K562 (cell line): ENCODE data around the gene RIPPLY3. TPM values are rescaled to one million over a fixed set of nuclear protein-coding genes. Genes with fewer than 3 reads are reported as not detected.

Experiments
- ARID1B ChIP-seq: fragments of 450-650 bp; IDR thresholded peaks from 2 replicates; pipeline ENCODE4 v1.6.1; 2016; ENCODE audit warnings: antibody characterized with exemption, mild to moderate bottlenecking, inconsistent platforms
- CHD4 ChIP-seq: fragments of 200-600 bp; sonication (generic); IDR thresholded peaks from 3 replicates; pipeline ENCODE4 v1.6.1; 2012; ENCODE audit warnings: low read depth, mild to moderate bottlenecking, mixed read lengths, low read length, inconsistent platforms; ENCODE audit not compliant: insufficient read depth, insufficient replicate concordance, poor library complexity, severe bottlenecking
- FOXK2 ChIP-seq, 2 experiments: fragments of 450-650 bp; IDR thresholded peaks in 1 of 2; conservative IDR thresholded peaks in 1 of 2; 2 replicates each; pipeline ENCODE4 v1.6.1; 2016; ENCODE audit warnings: low read depth in 2 of 2, mild to moderate bottlenecking in 1 of 2
- HBP1 ChIP-seq: fragments of 450-650 bp; formaldehyde crosslinking; IDR thresholded peaks from 2 replicates; pipeline ENCODE4 v1.4.0; 2022; ENCODE audit warnings: missing genetic modification characterization
- HDAC2 ChIP-seq: fragments of 450-650 bp; IDR thresholded peaks from 2 replicates; pipeline ENCODE4 v1.6.1; 2016; ENCODE audit warnings: mild to moderate bottlenecking
- NFRKB ChIP-seq: fragments of 450-650 bp; IDR thresholded peaks from 2 replicates; pipeline ENCODE4 v1.6.1; 2016; ENCODE audit warnings: low read depth
- NR3C1 ChIP-seq: sonication (generic); formaldehyde crosslinking; IDR thresholded peaks from 2 replicates; pipeline ENCODE4 v1.8.1; 2022; ENCODE audit warnings: missing genetic modification reagents
- ZBTB40 ChIP-seq, 2 experiments: fragments of 450-650 bp in 1 of 2; sonication (generic) in 1 of 2; formaldehyde crosslinking in 1 of 2; IDR thresholded peaks; 2 replicates each; pipeline versions ENCODE4 v1.7.1 to v1.9.0; 2016 to 2022; ENCODE audit warnings: inconsistent platforms in 1 of 2, mild to moderate bottlenecking in 1 of 2, missing genetic modification reagents in 1 of 2
- ZNF134 ChIP-seq: fragments of 250-450 bp; sonication (Bioruptor Pico); conservative IDR thresholded peaks from 2 replicates; pipeline ENCODE4 v1.4.0; 2020
- polyA plus RNA-seq, 8 experiments: library from polyadenylated mRNA; depleted of rRNA in 4 of 8; stranded (reverse) in 5 of 8; unstranded in 3 of 8; fragments of >200 nt; fragmentation: Nextera tagmentation in 2 of 8; fragmentation: Illumina TruSeq in 1 of 8; extraction: Ambion mirVana in 2 of 8; extraction: Trizol in 1 of 8; gene quantifications; 2 replicates each; pipeline versions ENCODE4 v1.2.1 to v1.2.3, GENCODE V29; 2011 to 2014; ENCODE audit warnings: inconsistent platforms in 1 of 8, missing spikeins in 1 of 8
- total RNA-seq, 7 experiments: library from RNA; depleted of rRNA in 6 of 7; stranded (reverse); fragments of >200 nt in 6 of 7; fragmentation: Illumina TruSeq in 2 of 7; extraction: Trizol in 2 of 7; gene quantifications; 2 replicates each; pipeline versions ENCODE4 v1.2.1 to v1.2.3, GENCODE V29; 2011 to 2021; ENCODE audit warnings: low replicate concordance in 1 of 7
- TF ChIP-seq, protein P1 (sequence below), 2 experiments: fragments of 250-450 bp in 1 of 2; fragments of 450-650 bp in 1 of 2; sonication (Bioruptor Pico) in 1 of 2; IDR thresholded peaks; 2 replicates each; pipeline versions ENCODE4 v1.6.1 to v1.8.0; 2016 to 2021; ENCODE audit warnings: mild to moderate bottlenecking in 2 of 2, moderate library complexity in 2 of 2, missing compliant biosample characterization in 1 of 2, missing genetic modification characterization in 1 of 2

RIPPLY3 gene
- total and polyA plus RNA-seq, 9 of the 15 experiments (the other 6 are each of a cell fraction or from before 2014, with no cell fraction given) = not detected

- TF ChIP-seq ZBTB40 (IDR thresholded peaks at IDR 0.05) (peak; percentile 37; the same call in 1 of the 2 replicates), ZBTB40 (CRISPR knock-in tag; IDR thresholded peaks at IDR 0.05) (no peak), CHD4 (peak; percentile 22), FOXK2 (conservative IDR thresholded peaks at IDR 0.05 in 1 of 2, IDR thresholded peaks at IDR 0.05 in 1 of 2; ENCODE audit: low read depth in 2 of 2) (no peak), HDAC2 (peak; percentile 15; the same call in 1 of the 2 replicates), ARID1B (0 out of 2 replicates have a peak, but pooled peaks have one; percentile 10), HBP1 (CRISPR knock-in tag) (0 out of 2 replicates have a peak, but pooled peaks have one; percentile 18), NFRKB (0 out of 2 replicates have a peak, but pooled peaks have one; percentile 31), ZNF134 (CRISPR knock-in tag) (0 out of 2 replicates have a peak, but pooled peaks have one; percentile 10), NR3C1 (CRISPR knock-in tag) (no peak)
- TF ChIP-seq, protein P1, sequence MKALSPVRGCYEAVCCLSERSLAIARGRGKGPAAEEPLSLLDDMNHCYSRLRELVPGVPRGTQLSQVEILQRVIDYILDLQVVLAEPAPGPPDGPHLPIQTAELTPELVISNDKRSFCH (CRISPR knock-in tag; IDR thresholded peaks at IDR 0.05) = no peak
- TF ChIP-seq, protein P1 (tag; IDR thresholded peaks at IDR 0.05) = 0 out of 2 replicates have a peak, but pooled peaks have one; percentile 29
Observed at GRCh38 chr21:36966821-36967768, 39.4 kb upstream of the RIPPLY3 start (continued).
